GM12878 (cell line): ENCODE results near the gene AXIN1. TPM values are rescaled to one million over a fixed set of nuclear protein-coding genes. Genes with fewer than 3 reads are reported as not detected.

Experiments used
- ATAC-seq: fragments of 200-7000 bp; cut with Tn5 transposase; 3 replicates; pipeline ENCODE4 v1.9.1; 2020; ENCODE audit warnings: mild to moderate bottlenecking, moderate library complexity
- BruUV-seq: library from RNA; stranded (reverse); fragments of 400-500 nt; replicated peaks from 2 replicates; lab custom pipeline; 2021; lab: Mats Ljungman, UMichigan
- CTCF ChIA-PET: fragments of 300-600 bp; sonication (Branson Sonifier 250); formaldehyde crosslinking; extraction: SDS; loops from one replicate; lab custom pipeline; 2021; ENCODE audit warnings: inconsistent platforms; lab: Yijun Ruan, JAX
- POLR2A ChIA-PET: fragments of 350-600 bp; formaldehyde crosslinking; extraction: SDS; loops from one replicate; lab custom pipeline; 2021; ENCODE audit warnings: inconsistent platforms; lab: Charles Lee
- RAD21 ChIA-PET: fragments of 300-600 bp; sonication (Branson Sonifier 250); formaldehyde crosslinking; loops from one replicate; lab custom pipeline; 2023; ENCODE audit warnings: antibody characterized with exemption; ENCODE audit not compliant: unreplicated experiment; lab: Charles Lee
- SMC1A ChIA-PET: fragments of 300-600 bp; sonication (Branson Sonifier 250); formaldehyde crosslinking; loops from one replicate; lab custom pipeline; 2023; ENCODE audit not compliant: unreplicated experiment, uncharacterized antibody; lab: Charles Lee
- DNase-seq: peaks from one replicate; pipeline ENCODE4 v3.0.0-alpha.2; 2011; ENCODE audit warnings: low read depth, low spot score
- FAIRE-seq: peaks from 3 replicates; lab custom pipeline; 2011; peaks lifted over from hg19 to GRCh38; lab: Jason Lieb, UNC
- H2AFZ ChIP-seq: 2 replicates; pipeline ENCODE4 v1.6.0; 2011; ENCODE audit warnings: low read depth, low read length, control low read depth; ENCODE audit not compliant: control insufficient read depth
- H3K27ac ChIP-seq: 2 replicates; pipeline ENCODE4 v1.5.1; 2011; ENCODE audit warnings: control low read depth; ENCODE audit not compliant: control insufficient read depth, insufficient read depth
- H3K27me3 ChIP-seq, 2 experiments: replicated peaks in 1 of 2; 2 replicates each; pipeline versions ENCODE4 v1.6.0 to v1.6.1; 2011; ENCODE audit warnings: low read length in 1 of 2; ENCODE audit not compliant: control insufficient read depth in 2 of 2, insufficient read depth in 2 of 2
- H3K36me3 ChIP-seq, 2 experiments: 2 replicates each; pipeline ENCODE4 v1.5.1; 2011; ENCODE audit warnings: low read length in 1 of 2; ENCODE audit not compliant: control insufficient read depth in 2 of 2, insufficient read depth in 2 of 2
- H3K4me1 ChIP-seq: 2 replicates; pipeline ENCODE4 v1.6.1; 2011; ENCODE audit warnings: mild to moderate bottlenecking, low read length, moderate library complexity, mixed read lengths; ENCODE audit not compliant: control insufficient read depth, insufficient read depth
- H3K4me2 ChIP-seq: 2 replicates; pipeline ENCODE4 v1.6.0; 2011; ENCODE audit warnings: control low read depth; ENCODE audit not compliant: control insufficient read depth, insufficient read depth
- H3K4me3 ChIP-seq: fragments of 200-600 bp; sonication (generic); 2 replicates; pipeline ENCODE4 v1.5.1; 2016
- H3K79me2 ChIP-seq: 2 replicates; pipeline ENCODE4 v1.6.0; 2011; ENCODE audit warnings: low read length; ENCODE audit not compliant: control insufficient read depth, insufficient read depth
- H3K9ac ChIP-seq: 2 replicates; pipeline ENCODE4 v1.8.0; 2011; ENCODE audit warnings: low read length, control low read depth, mixed read lengths; ENCODE audit not compliant: control insufficient read depth, insufficient read depth
- H3K9me3 ChIP-seq: replicated peaks from 3 replicates; pipeline ENCODE4 v1.5.1; 2011; ENCODE audit warnings: mild to moderate bottlenecking, low read length; ENCODE audit not compliant: control insufficient read depth, insufficient read depth
- H4K20me1 ChIP-seq: 2 replicates; pipeline ENCODE4 v1.6.0; 2011; ENCODE audit not compliant: control insufficient read depth, insufficient read depth
- BHLHE40 ChIP-seq, 2 experiments: fragments of 450-650 bp in 1 of 2; IDR thresholded peaks; 2 replicates each; pipeline ENCODE4 v1.6.1; 2011 to 2017; ENCODE audit warnings: low read depth in 2 of 2, borderline replicate concordance in 1 of 2, improper control_type of control experiment in 1 of 2, low read length in 1 of 2, mild to moderate bottlenecking in 1 of 2
- CBFB ChIP-seq: IDR thresholded peaks from 2 replicates; pipeline ENCODE4 v1.6.1; 2016; ENCODE audit warnings: antibody characterized with exemption, low read depth
- CEBPB ChIP-seq, 2 experiments: fragments of 150-350 bp in 1 of 2; IDR thresholded peaks; 2 replicates each; pipeline ENCODE4 v1.6.1; 2012 to 2014; ENCODE audit warnings: low read depth in 2 of 2, low read length in 2 of 2, borderline replicate concordance in 1 of 2, inconsistent platforms in 1 of 2
- CREB1 ChIP-seq: IDR thresholded peaks from 2 replicates; pipeline ENCODE4 v1.6.1; 2012; ENCODE audit warnings: low read depth, mild to moderate bottlenecking, inconsistent platforms
- ESRRA ChIP-seq: IDR thresholded peaks from 2 replicates; pipeline ENCODE4 v1.6.1; 2012; ENCODE audit warnings: mild to moderate bottlenecking, low read length, improper control_type of control experiment
- ETV6 ChIP-seq, 2 experiments: fragments of 450-650 bp in 1 of 2; IDR thresholded peaks in 1 of 2; conservative IDR thresholded peaks in 1 of 2; 2 replicates each; pipeline ENCODE4 v1.6.1; 2014; ENCODE audit warnings: antibody characterized with exemption in 1 of 2, borderline replicate concordance in 1 of 2, low read depth in 1 of 2, mild to moderate bottlenecking in 1 of 2, moderate library complexity in 1 of 2
- EZH2 ChIP-seq: IDR thresholded peaks from 2 replicates; pipeline ENCODE4 v1.6.1; 2012; ENCODE audit warnings: low read depth, mild to moderate bottlenecking, control low read depth, inconsistent platforms, low read length, borderline replicate concordance; ENCODE audit not compliant: control insufficient read depth
- HSF1 ChIP-seq: fragments of 150-350 bp; IDR thresholded peaks from 2 replicates; pipeline ENCODE4 v1.6.1; 2014; ENCODE audit warnings: mild to moderate bottlenecking, low read depth, low read length
- JUNB ChIP-seq: IDR thresholded peaks from 2 replicates; pipeline ENCODE4 v1.6.1; 2016; ENCODE audit warnings: antibody characterized with exemption, mild to moderate bottlenecking
- KLF5 ChIP-seq: fragments of 450-650 bp; IDR thresholded peaks from 2 replicates; pipeline ENCODE4 v1.6.1; 2014; ENCODE audit warnings: mild to moderate bottlenecking; ENCODE audit not compliant: partially characterized antibody
- MTA2 ChIP-seq: fragments of 450-650 bp; IDR thresholded peaks from 2 replicates; pipeline ENCODE4 v1.6.1; 2016; ENCODE audit warnings: low read depth, mild to moderate bottlenecking, moderate library complexity
- MYB ChIP-seq: fragments of 150-350 bp; IDR thresholded peaks from 2 replicates; pipeline ENCODE4 v1.6.1; 2014; ENCODE audit warnings: mild to moderate bottlenecking, low read depth, low read length, borderline replicate concordance
- NFIC ChIP-seq: IDR thresholded peaks from 2 replicates; pipeline ENCODE4 v1.6.1; 2012; ENCODE audit warnings: low read depth, mild to moderate bottlenecking, inconsistent platforms, low read length, moderate library complexity
- NR2F1 ChIP-seq: fragments of 450-650 bp; conservative IDR thresholded peaks from 2 replicates; pipeline ENCODE4 v1.6.1; 2017; ENCODE audit warnings: mild to moderate bottlenecking
- POLR2A ChIP-seq: IDR thresholded peaks from 2 replicates; pipeline ENCODE4 v1.6.1; 2011; ENCODE audit warnings: low read depth, mild to moderate bottlenecking, low read length
- SRF ChIP-seq, 2 experiments: IDR thresholded peaks; 2 replicates each; pipeline ENCODE4 v1.6.1; 2011; ENCODE audit warnings: low read depth in 2 of 2, low read length in 2 of 2, mild to moderate bottlenecking in 1 of 2, moderate library complexity in 1 of 2
- STAT3 ChIP-seq: IDR thresholded peaks from 2 replicates; pipeline ENCODE4 v1.6.1; 2011; ENCODE audit warnings: low read depth, low read length, improper control_type of control experiment
- WGBS: methylation state at CpG from one replicate; pipeline ENCODE4 v1.1.6; 2016; ENCODE audit warnings: low lambda C conversion rate; ENCODE audit not compliant: insufficient replicate concordance, insufficient coverage; ENCODE audit errors: missing lambda C conversion rate; 5-methylcytosine and 5-hydroxymethylcytosine counted together
- in situ Hi-C: fragments of 300-500 bp; cut with MboI; formaldehyde crosslinking; loops from 9 replicates; pipeline ENCODE4 v1.14.3; 2018; ENCODE audit warnings: mixed read lengths
- intact Hi-C: fragments of 100-400 bp; cut with micrococcal nuclease; formaldehyde crosslinking; loops from one replicate; pipeline ENCODE4 v1.14.2; 2022; ENCODE audit not compliant: unreplicated experiment
- polyA plus RNA-seq, 11 experiments: library from polyadenylated mRNA; depleted of rRNA in 4 of 11; unstranded in 6 of 11; stranded (reverse) in 5 of 11; fragments of >200 nt; fragmentation: Nextera tagmentation in 4 of 11; fragmentation: Illumina TruSeq in 1 of 11; extraction: Ambion mirVana in 4 of 11; extraction: Trizol in 1 of 11; gene quantifications; 1 replicate in 1 of 11; 2 replicates in 10 of 11; pipeline versions ENCODE4 v1.2.1 to v1.2.3, GENCODE V29; 2011 to 2016; ENCODE audit warnings: inconsistent platforms in 2 of 11, missing spikeins in 2 of 11, low read depth in 1 of 11
- total RNA-seq, 4 experiments: library from RNA; depleted of rRNA in 3 of 4; stranded (reverse); fragments of >200 nt in 3 of 4; fragmentation: Illumina TruSeq in 1 of 4; extraction: Trizol in 1 of 4; gene quantifications; 2 replicates each; pipeline versions ENCODE4 v1.2.1 to v1.2.3, GENCODE V29; 2013 to 2021

Gene AXIN1
- total and polyA plus RNA-seq, 10 of the 15 experiments (the other 5 are each of a cell fraction or from before 2014, with no cell fraction given), result 0.26 to 27.1 (median 7.7) TPM

- no peaks in the 10 kb centered on the region; a peak in 1 of 4 replicates for H3K27me3 ChIP-seq
- intact Hi-C loops, result no loop called here
- in situ Hi-C loops, result no loop called here
- FAIRE-seq (no peak), DNase-seq (no peak), ATAC-seq (no peak)
- ChIA-PET CTCF (no interaction called here), POLR2A (no interaction called here), SMC1A (no interaction called here), RAD21 (no interaction called here)
- H3K79me2 ChIP-seq, result no peaks in the 10 kb centered on the region
- H2AFZ ChIP-seq, result no peak overlapping the region
- no peak overlapping the region for H3K4me3 ChIP-seq
- H4K20me1 ChIP-seq, result no peaks in the 10 kb centered on the region
- whole genome bisulfite sequencing, result 61% methylated on average over 11 of the region's 22 CpGs
- H3K4me2 ChIP-seq, result no peak overlapping the region
- H3K9ac ChIP-seq, result no peak overlapping the region
- H3K4me1 ChIP-seq, result no peaks in the 10 kb centered on the region
- no peak overlapping the region for H3K27ac ChIP-seq
- TF ChIP-seq CREB1 (no peak), EZH2 (no peak), JUNB (no peak), NFIC (no peak), NR2F1 (no peak), HSF1 (no peak), CEBPB (IDR thresholded peaks at IDR 0.05; ENCODE audit: borderline replicate concordance in 1 of 2, low read depth in 2 of 2, low read length in 2 of 2) (no peak), CBFB (no peak), BHLHE40 (IDR thresholded peaks at IDR 0.05; ENCODE audit: borderline replicate concordance in 1 of 2, low read depth in 2 of 2, low read length in 1 of 2) (no peak), ETV6 (conservative IDR thresholded peaks at IDR 0.05 in 1 of 2, IDR thresholded peaks at IDR 0.05 in 1 of 2; ENCODE audit: borderline replicate concordance in 1 of 2, low read depth in 1 of 2) (no peak), STAT3 (no peak), MYB (no peak), MTA2 (no peak), POLR2A (no peak), KLF5 (no peak), ESRRA (no peak), SRF (IDR thresholded peaks at IDR 0.05; ENCODE audit: low read depth in 2 of 2, low read length in 2 of 2) (no peak)
- no peaks in the 10 kb centered on the region for H3K9me3 ChIP-seq
- BruUV-seq, result no TSS peak
- H3K36me3 ChIP-seq, result no peaks in the 10 kb centered on the region; a peak in 1 of 4 replicates
Observed at GRCh38 chr16:282491-282890, 70.0 kb downstream of the AXIN1 start.
